COLO668 (cell line): Measurements from ENCODE around the gene BIRC3.

Source experiments
- DNase-seq: peaks from one replicate; lab custom pipeline; 2025; ENCODE audit not compliant: unreplicated experiment; lab: John Stamatoyannopoulos, UW

The BIRC3 gene

DNA sequence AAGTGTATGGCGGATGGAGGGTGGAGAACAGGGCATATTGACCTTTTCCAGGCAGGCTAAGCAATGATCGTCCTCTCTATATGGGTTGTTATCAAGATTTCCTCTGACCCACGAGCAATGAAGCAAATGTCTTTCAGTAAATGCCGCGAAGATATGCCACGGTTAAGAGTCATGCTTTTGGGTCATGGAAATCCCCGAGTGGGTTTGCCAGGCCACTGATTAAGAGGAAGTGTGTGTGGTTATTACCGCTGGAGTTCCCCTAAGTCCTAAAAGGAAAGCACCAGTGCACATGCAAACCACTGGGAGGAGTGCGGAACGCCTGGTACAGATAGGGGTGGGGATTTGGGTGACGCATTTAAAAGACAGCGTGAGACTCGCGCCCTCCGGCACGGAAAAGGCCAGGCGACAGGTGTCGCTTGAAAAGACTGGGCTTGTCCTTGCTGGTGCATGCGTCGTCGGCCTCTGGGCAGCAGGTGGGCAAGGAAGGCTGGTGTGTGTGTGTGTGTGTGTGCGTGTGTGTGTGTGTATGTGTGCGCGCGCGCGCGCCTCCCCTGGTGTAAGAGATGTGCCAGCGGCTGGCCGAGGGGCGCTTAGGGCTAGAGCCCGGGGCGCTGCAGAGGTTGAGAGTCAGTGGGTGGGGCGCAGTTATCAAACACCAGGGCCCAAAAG lies at the start of gene BIRC3:
BIRC3 (plus strand) TSS at position 386 of the 669 bp plus-strand sequence. CDS start 7,026 bp downstream, outside the sequence.
- peak; percentile 96 for DNase-seq

DNA sequence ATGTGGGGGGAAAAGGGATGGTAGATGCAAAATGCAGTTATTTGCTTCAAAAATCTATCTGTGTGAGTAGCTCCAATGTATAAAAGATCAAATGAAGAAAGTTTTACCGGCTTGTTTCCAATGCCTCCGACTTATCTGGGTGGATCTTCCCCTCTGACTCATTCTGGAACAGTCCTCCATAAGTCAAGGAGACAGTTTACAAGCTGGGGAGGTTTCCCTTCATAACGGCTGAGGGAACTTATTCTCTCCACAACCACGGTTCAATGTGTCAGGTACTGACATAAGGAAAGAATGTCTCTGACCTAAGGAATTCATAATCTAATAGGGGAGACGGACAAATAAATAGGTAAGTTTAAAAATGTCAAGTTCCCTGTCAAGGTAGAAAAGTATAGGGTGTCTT lies 49.7 kb upstream of the BIRC3 start:
- no peak for DNase-seq

DNA sequence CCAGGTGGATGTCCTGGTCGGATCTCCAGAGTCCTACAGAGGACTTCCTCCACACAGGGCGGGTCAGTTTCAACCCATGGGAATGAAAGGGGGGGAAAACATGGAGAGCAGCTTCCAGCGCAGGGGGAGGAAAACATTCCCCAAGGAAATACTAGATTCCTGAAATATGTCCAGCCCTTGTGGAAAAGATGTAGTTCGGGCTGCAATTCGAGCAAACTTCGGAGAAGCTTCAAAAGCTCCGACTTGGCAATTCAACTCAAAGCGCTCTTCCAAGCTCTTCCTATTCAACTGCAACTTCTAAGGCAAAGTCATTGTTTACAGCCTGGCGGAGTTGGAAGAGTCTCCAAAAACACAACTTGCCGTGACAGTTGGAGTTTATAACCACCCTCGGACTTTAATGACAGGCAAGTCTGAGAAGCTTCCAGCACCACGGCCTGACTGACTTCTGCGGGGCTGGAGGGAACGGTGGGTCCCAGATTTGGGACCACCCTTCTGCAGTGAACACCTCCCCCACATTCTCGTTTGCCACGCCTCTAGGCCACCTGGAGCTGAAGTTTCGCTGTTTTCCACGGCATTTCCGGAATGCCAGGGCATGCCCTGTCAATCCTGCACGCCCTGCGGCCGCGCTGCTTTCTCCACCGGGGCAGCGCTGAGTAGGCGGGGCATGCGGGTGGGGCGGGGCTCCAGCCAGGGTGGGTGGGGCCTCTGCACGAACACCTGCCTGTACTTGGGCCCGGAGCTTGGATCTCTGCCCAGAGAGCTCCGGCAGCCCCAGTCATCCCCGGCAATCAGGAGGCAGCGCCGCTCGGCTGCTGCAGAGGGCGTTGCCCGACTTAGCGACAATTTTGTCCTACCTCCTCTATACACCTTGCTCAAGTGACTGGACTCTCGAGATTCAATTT lies 49.0 kb upstream of the BIRC3 start:
- peak; percentile 92 for DNase-seq

DNA sequence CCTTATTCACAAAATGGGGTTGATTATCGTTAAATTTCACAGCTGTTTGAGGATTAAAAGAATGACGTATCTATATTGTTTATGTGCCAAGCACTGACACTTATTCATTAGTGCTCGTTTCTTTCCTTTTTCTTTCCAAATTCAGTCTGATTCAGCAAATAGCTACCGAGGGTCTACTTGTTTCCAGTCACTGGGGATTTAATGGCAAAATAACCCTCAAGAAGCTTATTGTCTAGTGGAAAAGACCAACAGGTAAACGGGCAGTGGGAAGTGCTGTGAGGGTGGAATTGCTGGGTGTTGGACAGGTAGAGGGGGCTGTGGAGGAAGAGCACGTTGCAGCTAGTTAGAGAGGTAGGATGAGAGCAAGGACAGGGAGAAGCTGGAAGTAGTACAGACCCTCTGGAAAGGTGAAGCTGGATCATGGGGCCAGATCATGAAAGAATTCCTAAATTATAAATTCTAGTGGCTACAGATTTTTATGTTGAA lies 48.3 kb upstream of the BIRC3 start:
- DNase-seq, result no peak

DNA sequence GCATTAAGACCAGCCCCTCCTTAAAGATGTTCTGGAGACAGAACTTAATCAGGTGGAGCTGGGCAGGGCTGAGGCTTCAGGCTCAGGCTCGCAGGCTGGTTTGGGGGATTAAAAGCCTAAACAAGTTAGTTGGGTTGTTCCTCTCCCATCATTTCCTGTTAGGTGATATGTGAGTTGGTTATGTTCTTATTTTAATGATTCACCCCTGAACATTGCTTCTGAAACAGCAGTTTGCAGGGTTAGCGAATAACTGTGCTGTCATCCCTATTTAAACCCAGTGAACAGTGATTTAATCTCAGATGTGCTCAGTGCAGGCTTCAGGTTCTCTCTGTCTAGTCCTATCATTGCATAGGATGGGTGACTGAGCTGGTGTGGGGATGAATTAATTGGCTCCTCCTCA lies 47.4 kb upstream of the BIRC3 start:
- no peak for DNase-seq

DNA sequence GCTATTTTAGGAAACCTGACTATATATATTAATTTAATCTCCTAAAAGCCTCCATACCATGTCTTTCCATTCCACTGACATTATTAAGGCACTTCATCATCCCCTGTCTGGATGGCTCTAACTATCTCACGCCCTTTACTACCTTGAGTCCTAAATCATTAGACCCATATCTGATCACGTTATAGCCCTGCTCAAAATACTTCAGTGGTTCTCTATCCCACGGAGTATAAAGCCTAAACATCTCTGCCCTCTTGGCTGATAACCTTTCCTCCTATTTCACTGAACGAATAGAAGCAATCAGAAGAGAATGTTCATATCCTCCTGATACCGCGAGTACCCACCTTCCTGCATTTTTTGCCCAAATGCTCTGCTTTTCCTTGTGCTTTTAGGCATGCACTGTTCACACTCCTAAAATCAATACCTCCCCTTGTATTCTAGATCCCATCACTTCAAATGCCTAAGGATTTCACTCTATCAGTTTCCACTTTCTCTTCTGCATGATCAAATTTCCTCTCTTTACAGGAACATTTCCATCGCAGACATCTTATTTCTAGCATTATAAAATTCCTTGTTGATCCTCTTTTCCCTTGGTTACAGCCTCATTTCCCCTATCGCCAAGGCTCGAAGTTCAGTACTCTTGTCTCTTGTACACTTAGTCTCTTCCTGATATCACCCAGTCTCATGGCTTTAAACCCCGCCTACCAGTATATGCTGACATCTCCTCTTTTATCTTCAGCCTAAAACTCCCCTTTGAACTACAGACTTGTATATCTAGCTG lies 45.0 kb upstream of the BIRC3 start:
- no peak for DNase-seq

DNA sequence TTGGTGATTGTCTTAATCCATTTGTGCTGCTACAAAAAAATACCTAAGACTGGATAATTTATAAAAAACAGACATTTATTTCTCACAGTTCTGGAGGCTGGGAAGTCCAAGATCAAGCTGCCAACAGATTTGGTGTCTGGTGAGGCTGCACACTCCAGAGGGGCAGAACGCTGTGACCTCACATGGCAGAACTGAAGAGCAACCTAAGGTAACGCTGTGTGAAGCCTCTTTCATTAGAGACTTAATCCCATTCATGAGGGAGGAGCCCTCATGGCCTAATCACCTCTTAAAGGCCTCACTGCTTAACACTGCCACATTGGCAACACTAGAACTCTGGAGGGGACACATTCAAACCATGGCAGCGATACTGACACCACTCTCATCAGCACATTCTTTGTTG lies 42.7 kb upstream of the BIRC3 start:
- no peak for DNase-seq

DNA sequence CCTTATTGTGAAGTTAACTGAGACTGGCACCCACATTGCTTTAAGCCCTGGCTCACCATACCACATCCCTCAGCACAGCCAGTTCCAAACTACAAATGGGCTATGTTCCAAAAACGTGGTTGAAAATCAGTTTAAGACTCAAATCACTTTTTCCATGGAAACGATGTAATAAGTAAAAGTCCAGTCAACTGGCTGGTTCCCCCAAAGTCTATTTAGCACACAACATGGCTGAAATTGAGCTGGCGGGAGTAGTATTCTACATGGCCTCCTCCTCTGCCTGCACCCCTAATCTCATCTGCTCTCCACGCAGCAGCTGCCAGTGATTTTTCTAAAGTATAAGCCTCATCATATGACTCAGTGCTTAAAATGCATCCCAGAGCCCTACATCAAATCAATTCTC lies 40.9 kb upstream of the BIRC3 start:
- no peak for DNase-seq

DNA sequence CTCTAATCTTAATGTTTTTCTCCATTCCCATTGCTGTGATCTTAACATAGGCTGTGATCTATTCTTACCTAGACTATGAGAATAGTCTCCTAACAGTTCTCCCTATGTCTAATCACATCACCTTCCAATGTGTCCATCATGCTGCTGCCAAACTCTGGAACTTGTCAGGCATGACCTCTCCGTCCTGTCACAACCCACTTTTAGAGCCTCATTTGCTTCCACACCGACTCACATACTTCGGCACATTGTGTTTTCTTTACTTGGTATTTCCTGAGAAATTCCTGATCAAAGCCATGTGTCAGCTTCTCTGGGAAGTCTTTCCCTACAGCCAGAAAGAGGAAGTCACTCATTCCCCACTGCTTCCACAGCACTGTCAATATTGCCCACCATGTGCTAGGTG lies 40.5 kb upstream of the BIRC3 start:
- DNase-seq, result no peak

DNA sequence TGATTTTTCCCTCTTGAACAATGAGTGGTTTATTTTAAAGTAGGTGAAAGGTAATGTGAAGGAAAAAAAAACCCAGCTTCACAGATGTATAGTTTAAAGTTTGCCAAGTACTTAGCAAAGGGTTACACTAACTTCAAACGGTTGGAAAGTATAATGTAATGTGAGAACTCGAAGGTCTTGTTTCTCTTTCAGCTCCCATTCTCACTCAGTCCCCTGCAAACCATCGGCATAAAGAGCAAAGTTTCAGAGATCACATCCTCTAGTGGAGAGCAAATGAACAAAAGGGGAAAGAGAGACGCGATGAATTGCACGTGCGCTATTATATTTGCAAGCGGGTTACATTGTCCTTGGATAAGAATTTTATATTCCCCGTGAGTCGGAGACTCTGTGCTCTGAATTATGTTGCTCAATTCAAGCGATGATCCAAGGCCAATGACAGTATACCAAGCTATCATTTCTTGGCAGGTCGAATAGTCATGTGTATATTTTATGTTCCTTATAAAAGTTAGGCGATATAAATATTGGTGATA lies 37.6 kb upstream of the BIRC3 start:
- no peak for DNase-seq

DNA sequence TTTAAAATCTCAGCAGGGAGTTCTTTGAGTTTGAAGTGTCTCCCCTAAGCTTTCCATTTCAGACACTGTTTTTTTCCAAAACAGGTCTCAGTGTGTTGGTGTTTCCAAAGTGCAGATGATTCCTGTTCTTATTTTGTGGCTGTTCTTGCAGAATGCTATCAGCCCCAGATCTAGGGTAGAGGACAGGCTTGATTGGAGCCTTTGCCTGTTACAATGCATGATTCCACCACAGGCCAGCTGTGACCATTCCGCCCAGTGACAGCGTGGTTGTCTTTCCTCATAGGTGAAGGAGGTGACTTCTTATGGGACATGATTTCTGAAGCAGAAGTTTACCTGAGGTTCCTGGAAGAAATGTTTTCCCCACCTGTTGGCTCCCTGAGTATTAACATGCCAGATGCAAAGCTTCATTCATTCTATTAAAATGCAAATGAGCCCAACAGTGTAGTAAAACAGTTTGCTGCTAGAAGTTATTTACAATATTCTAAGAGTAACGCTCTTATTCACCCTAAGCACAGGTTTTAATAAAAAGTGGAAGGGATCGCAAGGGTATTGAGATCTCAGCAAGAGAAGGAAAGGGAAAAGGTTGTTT lies 36.9 kb upstream of the BIRC3 start:
- DNase-seq, result no peak

DNA sequence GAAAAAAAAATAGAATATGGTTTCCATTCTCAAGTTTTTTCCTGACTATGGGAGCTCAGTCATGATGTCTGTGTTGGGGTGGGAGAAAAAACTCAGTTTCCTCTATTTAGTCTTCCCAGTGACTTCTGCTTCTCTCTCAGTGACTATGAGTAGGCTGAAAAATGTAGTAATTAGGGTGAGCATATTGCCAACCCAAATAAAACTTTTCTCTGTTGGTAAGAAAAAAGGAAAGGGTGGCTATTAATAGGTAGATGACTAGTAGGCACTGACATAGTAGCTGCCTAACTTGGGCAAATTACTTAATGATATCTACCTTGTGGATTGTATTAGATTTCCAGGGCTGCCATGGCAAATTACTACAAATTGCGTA lies 34.2 kb upstream of the BIRC3 start:
- no peak for DNase-seq

DNA sequence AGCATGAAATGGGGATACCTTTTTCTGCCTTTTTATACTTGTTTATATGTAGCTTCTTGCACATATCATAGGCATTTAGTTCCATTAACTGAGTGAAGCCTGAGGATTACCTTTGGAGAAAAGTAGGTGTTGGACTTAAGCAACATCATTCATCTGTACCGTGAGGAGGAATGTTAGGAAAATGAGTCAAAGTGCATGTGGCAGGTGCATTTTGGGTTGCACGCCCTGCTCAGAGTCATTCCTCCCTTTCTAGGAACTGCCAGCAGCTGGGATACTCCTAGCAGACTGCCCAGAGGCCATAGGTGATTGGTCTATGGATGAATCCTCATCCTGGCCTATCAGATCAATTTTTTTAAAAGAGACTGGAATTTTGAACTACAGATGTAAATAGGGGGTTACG lies 33.3 kb upstream of the BIRC3 start:
- no peak for DNase-seq

DNA sequence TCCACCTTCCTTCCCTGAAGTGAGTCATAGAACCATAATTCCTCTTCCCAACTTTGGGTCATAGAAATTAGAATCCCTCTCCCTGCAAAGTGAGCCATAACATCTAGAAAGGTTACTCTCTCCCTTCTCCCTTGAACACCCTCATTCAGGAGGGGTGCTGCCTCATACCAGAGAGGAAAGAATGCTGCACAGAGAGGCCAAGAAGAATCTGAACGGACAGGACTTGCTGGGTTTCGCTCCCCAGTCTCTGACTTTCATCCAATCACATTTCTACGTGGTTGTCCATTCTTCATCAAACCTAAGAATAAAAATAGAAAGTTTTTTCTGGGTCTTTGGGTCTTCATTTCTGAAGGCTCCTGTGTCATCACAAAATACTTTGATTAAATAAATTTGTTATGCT lies 31.0 kb upstream of the BIRC3 start:
- DNase-seq, result no peak

DNA sequence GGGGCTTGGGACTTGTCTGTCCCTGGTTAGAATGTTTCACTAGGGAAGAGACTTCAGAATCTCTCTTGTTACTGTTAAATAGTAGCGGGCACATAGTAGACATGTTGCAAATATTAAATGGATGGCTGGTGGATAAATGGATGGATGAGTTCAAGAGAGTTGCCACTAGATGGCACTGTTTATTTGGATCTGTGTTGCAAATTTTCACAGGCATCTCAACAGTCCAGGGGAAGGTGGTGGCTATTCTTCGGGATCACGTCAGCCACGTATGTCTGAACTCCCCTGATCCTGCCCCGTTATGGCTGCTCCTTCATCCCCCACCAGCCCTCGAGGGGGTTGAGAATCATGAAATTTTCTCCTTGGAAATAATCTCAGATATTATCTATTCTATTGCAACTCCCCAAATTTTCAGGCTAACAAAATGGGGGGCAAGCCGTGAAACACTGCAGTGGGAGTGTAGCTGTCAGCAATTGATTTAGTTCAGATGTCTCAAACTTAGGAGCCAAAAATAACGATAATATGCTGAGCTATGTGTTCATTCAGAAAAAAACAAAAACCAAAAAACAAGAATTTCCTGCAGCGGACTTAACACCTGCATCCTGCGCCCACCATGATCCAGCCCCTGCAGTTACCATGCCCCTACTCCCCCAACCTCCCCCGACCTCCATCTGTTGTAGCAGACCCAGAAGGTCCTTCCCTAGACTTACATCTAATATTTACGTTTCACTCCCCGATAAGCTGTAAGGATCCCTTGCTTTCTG lies 29.1 kb upstream of the BIRC3 start:
- peak; percentile 27 for DNase-seq

DNA sequence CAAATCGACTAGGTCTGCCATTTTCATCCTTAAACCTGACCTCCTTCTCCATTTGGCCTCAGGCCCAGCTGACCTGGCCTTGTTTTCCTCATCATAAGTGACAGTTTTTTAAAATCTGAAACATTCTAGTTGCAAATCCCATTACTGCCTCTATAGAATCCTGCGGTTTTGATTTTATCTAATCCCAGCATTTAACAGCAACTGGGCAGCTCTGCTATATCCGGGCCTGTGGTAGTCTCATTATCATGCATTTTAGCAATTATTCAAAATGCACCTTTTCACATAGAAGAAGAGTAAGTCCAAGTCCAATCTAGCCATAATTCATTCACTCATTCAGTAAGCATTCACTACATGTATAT lies 28.6 kb upstream of the BIRC3 start:
- DNase-seq, result no peak

DNA sequence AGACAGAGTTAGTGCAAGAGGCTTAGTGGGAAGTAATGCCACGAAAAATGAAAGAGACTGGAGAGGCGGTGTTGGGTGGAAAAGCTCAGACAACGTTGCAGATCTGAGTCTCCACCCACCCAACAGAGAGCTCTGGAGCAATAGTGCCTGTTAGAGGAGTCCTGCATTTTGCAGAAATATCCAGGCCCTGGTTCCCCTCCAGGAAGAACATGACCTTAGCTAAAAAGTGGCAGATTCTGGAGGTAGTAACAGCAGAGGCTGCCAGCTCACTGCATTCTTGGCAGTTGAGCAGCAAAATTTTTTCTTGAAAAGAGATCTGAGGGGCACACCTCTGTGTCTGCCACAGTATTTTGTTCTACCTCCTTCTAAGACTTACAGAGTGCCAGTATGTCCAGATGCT lies 27.7 kb upstream of the BIRC3 start:
- no peak for DNase-seq

DNA sequence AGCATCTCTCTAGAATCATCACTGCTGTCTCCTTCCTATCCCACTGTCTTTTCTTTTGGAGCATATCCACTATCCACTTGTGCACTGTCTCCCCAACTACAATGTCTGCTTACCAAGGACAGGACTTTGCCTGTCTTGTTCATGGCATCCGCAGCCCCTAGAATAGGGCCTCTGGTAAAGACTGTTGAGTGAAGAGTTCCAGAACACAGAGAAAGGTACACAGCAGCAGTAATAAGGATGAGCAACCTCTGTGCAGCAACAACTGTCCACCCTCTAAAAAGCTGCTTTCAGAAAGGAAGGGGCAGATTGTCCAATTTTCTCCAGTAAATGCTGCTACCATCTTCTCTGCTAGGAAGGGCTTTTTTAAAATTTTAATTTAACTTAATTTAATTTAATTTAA lies 25.5 kb upstream of the BIRC3 start:
- no peak for DNase-seq

DNA sequence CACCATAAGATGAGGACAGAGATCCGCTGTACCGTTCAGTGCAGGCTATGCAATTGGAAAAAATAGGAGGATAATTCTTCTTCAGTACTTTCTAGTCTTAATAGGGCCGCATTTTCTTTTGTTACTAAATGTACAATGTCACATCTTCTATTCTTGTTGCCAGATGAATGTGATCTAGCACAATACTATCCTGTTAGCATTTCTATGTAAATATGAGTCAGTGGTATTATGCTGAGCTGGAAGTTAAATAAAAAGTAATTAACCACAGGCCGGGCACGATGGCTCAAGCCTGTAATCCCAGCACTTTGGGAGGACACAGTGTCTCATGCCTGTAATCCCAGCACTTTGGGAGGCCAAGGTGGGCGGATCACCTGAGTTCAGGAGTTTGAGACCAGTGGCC lies 24.4 kb upstream of the BIRC3 start:
- DNase-seq, result no peak

DNA sequence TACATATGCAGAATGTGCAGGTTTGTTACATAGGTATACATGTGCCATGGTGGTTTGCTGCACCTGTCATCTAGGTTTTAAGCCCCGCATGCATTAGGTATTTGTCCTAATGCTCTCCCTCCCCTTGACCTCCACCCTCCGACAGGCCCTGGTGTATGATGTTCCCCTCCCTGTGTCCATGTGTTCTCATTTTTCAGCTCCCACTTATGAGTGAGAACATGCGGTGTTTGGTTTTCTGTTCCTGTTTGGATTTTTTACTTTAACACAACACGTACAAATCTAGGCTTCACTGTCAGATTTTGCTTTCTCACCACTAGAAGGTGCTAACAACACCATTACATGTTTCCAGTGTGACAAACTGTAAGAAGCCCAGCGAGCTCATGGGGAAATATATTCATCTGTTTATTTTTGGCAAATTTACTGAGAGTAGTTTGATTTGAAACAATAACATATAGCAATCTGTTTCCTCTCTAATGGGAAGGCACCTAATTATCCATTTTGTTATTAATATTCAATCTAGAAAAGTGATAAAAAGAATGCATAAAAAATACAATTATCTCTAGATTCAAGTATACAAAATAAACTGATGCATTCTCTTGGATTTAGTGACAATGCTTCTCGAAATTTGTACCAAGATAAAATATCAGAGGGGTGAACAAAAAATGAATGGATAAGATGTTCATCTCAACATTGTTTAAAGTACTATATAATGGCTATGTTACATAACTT lies 23.2 kb upstream of the BIRC3 start:
- no peak for DNase-seq
